ENCODE results near the gene RFTN1. TPM values are rescaled to one million over a fixed set of nuclear protein-coding genes. Genes with fewer than 3 reads are reported as not detected.
A peak's percentile ranks its signal among the peaks of the same experiment; 100 is the strongest.

RFTN1 gene
- total RNA-seq, 1 donor from 2014 or later: 93.7 TPM

- intact Hi-C loops (cut with micrococcal nuclease): loop anchor here (1.0 to 2.0 kb wide), 2 partner anchors 9 to 38 kb away; no protein-coding TSS in a partner anchor
- peaks cover 44% of the 10 kb centered on the region for H3K9me3 Mint-ChIP-seq
- no peaks in the 10 kb centered on the region for H3K27me3 Mint-ChIP-seq (ENCODE audit: low read depth)
- DNase-seq (ENCODE audit: low spot score): no peak
- no peak overlapping the region for H3K4me3 Mint-ChIP-seq (ENCODE audit: low read depth)
- peaks cover 38% of the 10 kb centered on the region for H3K36me3 Mint-ChIP-seq (ENCODE audit: low read depth)
- H3K4me1 Mint-ChIP-seq (ENCODE audit: low read depth): peaks cover 45% of the 10 kb centered on the region
- H3K27ac Mint-ChIP-seq: peak overlapping the region; percentile 43
These were observed 7.7 kb upstream of the RFTN1 start for GRCh38 chr3:16520970-16521881.

- no peaks in the 10 kb centered on the region for H3K27me3 Mint-ChIP-seq (ENCODE audit: low read depth)
- H3K4me1 Mint-ChIP-seq (ENCODE audit: low read depth): peaks cover 51% of the 10 kb centered on the region
- H3K36me3 Mint-ChIP-seq (ENCODE audit: low read depth): peaks cover 34% of the 10 kb centered on the region
- peak overlapping the region; percentile 43 for H3K27ac Mint-ChIP-seq
- intact Hi-C loops (cut with micrococcal nuclease): loop anchor here (2.0 kb wide), 1 partner anchor 38 kb away; no protein-coding TSS in a partner anchor
- H3K9me3 Mint-ChIP-seq: peaks cover 39% of the 10 kb centered on the region
- no peak overlapping the region for H3K4me3 Mint-ChIP-seq (ENCODE audit: low read depth)
- DNase-seq (ENCODE audit: low spot score): no peak
These were observed 6.9 kb upstream of the RFTN1 start for GRCh38 chr3:16520241-16520969.

DNA sequence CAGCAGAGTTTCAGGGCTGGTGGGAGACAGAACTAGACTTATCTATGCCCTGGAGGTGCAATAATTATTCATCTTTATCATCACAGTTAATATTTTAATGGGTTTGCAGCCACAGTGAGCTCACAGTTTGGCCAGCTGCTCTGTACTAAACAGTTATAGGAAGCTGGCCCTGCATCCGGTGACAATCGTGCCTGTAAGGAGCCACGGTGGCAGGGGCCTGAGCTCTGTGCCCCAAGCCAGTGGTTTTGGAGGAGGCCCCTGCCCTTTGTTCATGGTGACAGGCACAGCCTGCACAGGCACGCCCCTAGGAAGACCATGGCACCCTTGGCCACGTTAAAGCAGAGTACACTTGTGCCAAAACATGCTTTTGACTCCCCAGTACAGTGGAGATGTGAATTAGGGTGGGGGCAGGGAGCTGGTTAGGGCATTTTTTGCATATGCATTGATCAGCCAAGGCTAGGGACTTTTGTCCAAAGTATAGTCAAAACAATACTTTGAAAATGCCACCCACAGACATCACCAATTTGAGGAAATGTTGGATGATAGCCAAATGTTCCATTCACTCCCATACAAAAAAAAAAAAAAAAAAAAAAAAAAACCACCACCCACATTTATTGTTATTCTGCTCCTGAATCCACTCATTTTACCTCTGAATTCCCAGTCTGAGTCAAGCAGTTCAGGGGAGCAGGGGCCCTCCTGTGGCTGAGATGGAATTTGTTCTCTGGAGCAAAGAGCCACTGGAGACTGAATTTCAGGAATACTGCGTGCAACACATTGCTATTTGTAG, 3.4 kb upstream of the RFTN1 start:
- intact Hi-C loops (cut with micrococcal nuclease): loop anchor here (10.0 kb wide), 1 partner anchor 1908 kb away; the partner anchor contains the start of gene SATB1
- Mint-ChIP-seq H3K4me1 (ENCODE audit: low read depth) (peaks cover 60% of the 10 kb centered on the region), H3K4me3 (ENCODE audit: low read depth) (no peak overlapping the region), H3K9me3 (peaks cover 8% of the 10 kb centered on the region), H3K36me3 (ENCODE audit: low read depth) (peaks cover 14% of the 10 kb centered on the region), H3K27me3 (ENCODE audit: low read depth) (no peaks in the 10 kb centered on the region), H3K27ac (peak overlapping the region; percentile 79)
- peak; percentile 14 for DNase-seq (ENCODE audit: low spot score)

GRCh38 chr3:16515885-16516420, 2.5 kb upstream of the RFTN1 start:
- no peaks in the 10 kb centered on the region for H3K27me3 Mint-ChIP-seq (ENCODE audit: low read depth)
- H3K9me3 Mint-ChIP-seq: peaks cover 8% of the 10 kb centered on the region
- peaks cover 18% of the 10 kb centered on the region for H3K36me3 Mint-ChIP-seq (ENCODE audit: low read depth)
- peaks cover 63% of the 10 kb centered on the region for H3K4me1 Mint-ChIP-seq (ENCODE audit: low read depth)
- DNase-seq (ENCODE audit: low spot score): no peak
- H3K27ac Mint-ChIP-seq: no peak overlapping the region
- intact Hi-C loops (cut with micrococcal nuclease): loop anchor here (10.0 kb wide), 1 partner anchor 1909 kb away; the partner anchor contains the start of gene SATB1
- H3K4me3 Mint-ChIP-seq (ENCODE audit: low read depth): peak overlapping the region; percentile 79

DNA sequence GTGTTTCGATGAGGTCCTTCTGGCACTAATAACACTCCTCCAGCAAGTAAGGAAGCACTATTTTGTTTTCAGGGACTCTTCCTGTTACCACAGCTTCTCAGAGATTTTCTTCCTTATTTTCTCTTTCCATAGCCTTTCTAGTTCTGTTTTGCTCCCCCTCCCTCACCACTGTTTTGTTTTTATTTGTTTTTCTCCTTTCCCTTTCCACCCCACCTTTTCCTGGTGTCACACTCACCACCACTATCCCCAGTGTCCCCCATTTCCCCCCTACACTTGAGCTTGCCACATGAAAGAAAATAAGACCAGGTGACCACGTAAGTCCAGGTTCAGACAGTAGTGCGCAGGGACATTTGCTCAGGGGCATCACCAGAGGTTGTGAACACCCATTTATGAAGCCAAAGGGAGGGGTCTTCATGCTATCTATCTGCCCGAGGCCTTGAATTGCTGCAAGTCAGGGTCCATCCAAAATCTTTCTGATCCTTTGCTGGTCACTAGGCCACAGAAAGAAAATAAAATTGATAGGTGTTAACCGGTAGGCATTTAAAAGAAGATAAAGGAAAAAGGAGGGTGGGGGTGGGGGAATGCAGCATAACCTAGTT, 1.4 kb upstream of the RFTN1 start:
- intact Hi-C loops (cut with micrococcal nuclease): loop anchor here (10.0 kb wide), 1 partner anchor 1910 kb away; the partner anchor contains the start of gene SATB1
- H3K27me3 Mint-ChIP-seq (ENCODE audit: low read depth): no peaks in the 10 kb centered on the region
- H3K9me3 Mint-ChIP-seq: peaks cover 8% of the 10 kb centered on the region
- DNase-seq (ENCODE audit: low spot score): no peak
- peak overlapping the region; percentile 79 for H3K4me3 Mint-ChIP-seq (ENCODE audit: low read depth)
- peak overlapping the region; percentile 65 for H3K27ac Mint-ChIP-seq
- H3K4me1 Mint-ChIP-seq (ENCODE audit: low read depth): peaks cover 64% of the 10 kb centered on the region
- H3K36me3 Mint-ChIP-seq (ENCODE audit: low read depth): peaks cover 25% of the 10 kb centered on the region

DNA sequence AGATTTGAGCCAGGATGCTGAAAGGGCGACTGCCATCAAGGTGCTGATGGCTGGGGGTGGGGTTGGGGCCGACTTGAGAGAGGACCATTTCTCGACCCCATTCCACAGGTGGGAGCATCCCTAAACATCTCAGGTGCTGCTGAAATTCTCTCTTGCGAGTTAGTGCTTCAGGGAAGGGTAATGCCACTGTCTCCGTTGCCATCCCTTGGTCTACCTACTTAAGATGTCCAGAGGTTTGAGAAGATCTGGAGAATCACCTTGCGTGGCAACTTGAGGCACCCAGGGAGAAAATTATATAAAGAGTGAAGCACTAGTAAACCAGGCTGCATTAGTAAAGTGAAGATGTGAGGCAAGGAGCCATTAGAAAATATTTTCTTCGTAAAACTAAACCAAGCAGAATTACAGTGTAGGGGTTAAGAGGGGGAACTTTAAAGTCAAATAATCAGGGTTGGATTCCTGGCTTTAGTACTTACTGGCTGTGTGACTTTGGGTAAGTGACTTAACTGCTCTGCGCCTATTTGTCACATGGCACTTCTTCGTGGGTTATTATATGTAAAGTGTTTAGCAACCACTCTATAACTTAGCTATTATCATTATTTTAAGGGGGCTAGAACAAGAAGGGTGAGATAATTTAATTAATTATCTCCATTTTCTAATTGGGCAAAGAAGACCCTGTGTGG, 662 bp upstream of the RFTN1 start:
- intact Hi-C loops (cut with micrococcal nuclease): loop anchor here (10.0 kb wide), 1 partner anchor 1911 kb away; the partner anchor contains the start of gene SATB1
- Mint-ChIP-seq H3K27me3 (ENCODE audit: low read depth) (no peaks in the 10 kb centered on the region), H3K4me1 (ENCODE audit: low read depth) (peaks cover 63% of the 10 kb centered on the region), H3K9me3 (peaks cover 5% of the 10 kb centered on the region), H3K27ac (peak overlapping the region; percentile 76), H3K4me3 (ENCODE audit: low read depth) (peak overlapping the region; percentile 79), H3K36me3 (ENCODE audit: low read depth) (peaks cover 25% of the 10 kb centered on the region)
- no peak for DNase-seq (ENCODE audit: low spot score)

GRCh38 chr3:16512435-16513140, 911 bp downstream of the RFTN1 start:
- intact Hi-C loops (cut with micrococcal nuclease): loop anchor here (1.0 to 10.0 kb wide), 8 partner anchors 9 to 1912 kb away; partner anchors contain the start of genes DPH3, OXNAD1 and SATB1
- H3K27me3 Mint-ChIP-seq (ENCODE audit: low read depth): no peaks in the 10 kb centered on the region
- H3K27ac Mint-ChIP-seq: peak overlapping the region; percentile 85
- H3K4me3 Mint-ChIP-seq (ENCODE audit: low read depth): peak overlapping the region; percentile 91
- H3K36me3 Mint-ChIP-seq (ENCODE audit: low read depth): peaks cover 33% of the 10 kb centered on the region
- H3K9me3 Mint-ChIP-seq: no peaks in the 10 kb centered on the region
- peaks cover 74% of the 10 kb centered on the region for H3K4me1 Mint-ChIP-seq (ENCODE audit: low read depth)
- DNase-seq (ENCODE audit: low spot score): peak; percentile 39

GRCh38 chr3:16511681-16512434, 1.6 kb downstream of the RFTN1 start:
- H3K36me3 Mint-ChIP-seq (ENCODE audit: low read depth): peaks cover 38% of the 10 kb centered on the region
- intact Hi-C loops (cut with micrococcal nuclease): loop anchor here (1.0 to 10.0 kb wide), 11 partner anchors 9 to 1913 kb away; partner anchors contain the start of genes DPH3, OXNAD1 and SATB1
- peaks cover 72% of the 10 kb centered on the region for H3K4me1 Mint-ChIP-seq (ENCODE audit: low read depth)
- no peaks in the 10 kb centered on the region for H3K9me3 Mint-ChIP-seq
- peak overlapping the region; percentile 85 for H3K27ac Mint-ChIP-seq
- H3K27me3 Mint-ChIP-seq (ENCODE audit: low read depth): no peaks in the 10 kb centered on the region
- DNase-seq (ENCODE audit: low spot score): peak; percentile 72
- H3K4me3 Mint-ChIP-seq (ENCODE audit: low read depth): peak overlapping the region; percentile 91

DNA sequence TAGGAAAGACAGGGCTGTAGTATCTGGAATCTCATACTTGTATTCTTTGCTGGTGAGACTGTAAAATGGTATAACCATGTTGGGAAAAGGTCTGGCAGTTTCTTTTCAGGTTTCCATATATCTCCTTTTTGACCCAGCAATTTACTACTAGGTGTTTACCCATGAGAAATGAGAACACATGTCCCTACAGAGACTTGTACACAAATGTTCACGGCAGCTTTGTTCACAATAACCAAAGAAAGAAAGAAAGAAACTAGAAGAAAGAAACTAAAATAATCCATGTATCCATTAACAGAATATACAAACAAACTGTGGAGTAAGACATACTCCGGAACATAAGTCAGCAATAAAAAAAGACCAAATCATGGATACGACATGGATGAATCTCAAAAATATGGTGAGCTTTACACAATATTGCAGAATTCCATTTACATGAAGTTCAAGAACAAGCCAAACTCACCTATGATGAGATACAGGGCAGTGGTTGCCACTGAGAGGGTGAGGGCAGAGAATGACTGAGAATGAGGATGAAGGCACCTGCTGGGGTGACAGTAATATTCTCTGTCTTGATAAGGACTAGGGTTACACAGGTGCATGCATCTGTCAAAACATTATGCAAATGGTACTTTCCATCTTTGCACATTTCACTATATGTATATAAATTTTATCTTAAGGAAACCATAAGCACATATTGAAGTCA, 2.7 kb downstream of the RFTN1 start:
- intact Hi-C loops (cut with micrococcal nuclease): loop anchor here (1.0 to 10.0 kb wide), 4 partner anchors 28 to 1914 kb away; partner anchors contain the start of gene SATB1
- Mint-ChIP-seq H3K4me1 (ENCODE audit: low read depth) (peaks cover 69% of the 10 kb centered on the region), H3K4me3 (ENCODE audit: low read depth) (peak overlapping the region; percentile 91), H3K9me3 (no peaks in the 10 kb centered on the region), H3K36me3 (ENCODE audit: low read depth) (peaks cover 49% of the 10 kb centered on the region), H3K27me3 (ENCODE audit: low read depth) (no peaks in the 10 kb centered on the region), H3K27ac (peak overlapping the region; percentile 85)
- DNase-seq (ENCODE audit: low spot score): no peak
